LHCN-M2 (cell line): ENCODE results near the gene GBP5. TPM values are rescaled to one million over a fixed set of nuclear protein-coding genes. Genes with fewer than 3 reads are reported as not detected.
"Not testable (repeated sequence)": the region's sequence is repeated elsewhere in the genome, so short reads cannot be mapped to it uniquely, and the experiment has no call there.

Source experiments
- DNase-seq: peaks from one replicate; pipeline ENCODE4 v3.0.0-alpha.2; 2012; ENCODE audit warnings: low read depth
- polyA plus RNA-seq: library from polyadenylated mRNA; unstranded; fragments of >200 nt; gene quantifications from one replicate; pipeline ENCODE4 v1.2.1, GENCODE V29; 2012; ENCODE audit warnings: missing spikeins
- total RNA-seq: library from RNA; depleted of rRNA; stranded (reverse); fragments of >200 nt; gene quantifications from 2 replicates; pipeline ENCODE4 v1.2.3, GENCODE V29; 2014; rRNA removed

GBP5 gene
- total RNA-seq: 0.13 and 0.40 TPM in 2 replicates
- polyA plus RNA-seq: 0.21 TPM

GRCh38 chr1:89272269-89273041 is at the start of gene GBP5:
Gene GBP5, minus strand, starts transcription at chr1:89272860. Its CDS starts 3,305 bp downstream, at chr1:89269555.
- not testable (repeated sequence) for DNase-seq

- no peak for DNase-seq
These were observed 49.7 kb upstream of the GBP5 start for GRCh38 chr1:89322402-89322801.

GRCh38 chr1:89312572-89312971 is 39.9 kb upstream of the GBP5 start:
- no peak for DNase-seq

GRCh38 chr1:89311757-89312156 is 39.1 kb upstream of the GBP5 start:
- DNase-seq: no peak

- DNase-seq: no peak
These were observed 38.3 kb upstream of the GBP5 start for GRCh38 chr1:89310976-89311375.

- peak; percentile 24 for DNase-seq
These were observed 37.8 kb upstream of the GBP5 start for GRCh38 chr1:89310505-89310904.

GRCh38 chr1:89309828-89310227 is 37.2 kb upstream of the GBP5 start:
- DNase-seq: peak; percentile 25

- no peak for DNase-seq
These were observed 33.6 kb upstream of the GBP5 start for GRCh38 chr1:89306273-89306672.

- no peak for DNase-seq
These were observed 32.8 kb upstream of the GBP5 start for GRCh38 chr1:89305493-89305892.

GRCh38 chr1:89304572-89305230 is 32.0 kb upstream of the GBP5 start:
- no peak for DNase-seq

- DNase-seq: no peak
These were observed 30.2 kb upstream of the GBP5 start for GRCh38 chr1:89302697-89303332.

- DNase-seq: not testable (repeated sequence)
These were observed 27.2 kb upstream of the GBP5 start for GRCh38 chr1:89299739-89300463.

GRCh38 chr1:89298461-89298860 is 25.8 kb upstream of the GBP5 start:
- DNase-seq: no peak

- no peak for DNase-seq
These were observed 22.5 kb upstream of the GBP5 start for GRCh38 chr1:89295187-89295586.

GRCh38 chr1:89291276-89291675 is 18.6 kb upstream of the GBP5 start:
- no peak for DNase-seq

GRCh38 chr1:89288051-89288340 is 15.3 kb upstream of the GBP5 start:
- no peak for DNase-seq

- DNase-seq: no peak
These were observed 14.8 kb upstream of the GBP5 start for GRCh38 chr1:89287181-89288050.

- no peak for DNase-seq
These were observed 14.0 kb upstream of the GBP5 start for GRCh38 chr1:89286549-89287180.

- DNase-seq: no peak
These were observed 13.2 kb upstream of the GBP5 start for GRCh38 chr1:89285745-89286380.
